Right renal cortex interstitium (tissue), 3 donors: ENCODE data around the gene OR1L4. TPM values are rescaled to one million over a fixed set of nuclear protein-coding genes. Genes with fewer than 3 reads are reported as not detected.

Experiments
- DNase-seq, 3 donors: peaks; one replicate each; pipeline ENCODE4 v3.0.0-alpha.2; 2013; ENCODE audit warnings: low read depth in 3 of 3, low spot score in 2 of 3
- polyA plus RNA-seq, 3 donors: library from polyadenylated mRNA; unstranded; fragments of 120-200 nt; gene quantifications; one replicate each; pipeline ENCODE4 v1.2.1, GENCODE V29; 2013; ENCODE audit not compliant: insufficient read length in 3 of 3

OR1L4 gene
- polyA plus RNA-seq = not detected

GRCh38 chr9:122723690-122724089, at the start of gene OR1L4:
OR1L4 (plus strand) TSS chr9:122723990; CDS start chr9:122723990, 0 bp downstream.
- no peak for DNase-seq

GRCh38 chr9:122684851-122685250, 38.9 kb upstream of the OR1L4 start:
- DNase-seq = no peak

- DNase-seq = no peak
Observed at GRCh38 chr9:122695696-122696095, 28.1 kb upstream of the OR1L4 start.

- no peak for DNase-seq
Observed at GRCh38 chr9:122718038-122718437, 5.8 kb upstream of the OR1L4 start.

- no peak for DNase-seq
Observed at GRCh38 chr9:122719218-122719617, 4.6 kb upstream of the OR1L4 start.

GRCh38 chr9:122742003-122742402, 18.2 kb downstream of the OR1L4 start, which contains the start of gene OR1L6:
OR1L6 (plus strand) TSS chr9:122742303; CDS start chr9:122749848, 7,545 bp downstream.
- DNase-seq = no peak

- no peak for DNase-seq
Observed at GRCh38 chr9:122754825-122755224, 31.0 kb downstream of the OR1L4 start.

- no peak for DNase-seq
Observed at GRCh38 chr9:122767817-122768216, 44.0 kb downstream of the OR1L4 start.

Other genes with a start within 250 kb of the OR1L4 start
- not detected for gene OR1J1, start 246.1 kb upstream of the OR1L4 start, polyA plus RNA-seq
- gene OR1J2, start 213.2 kb upstream of the OR1L4 start, polyA plus RNA-seq = not detected
- not detected for gene OR1J4, start 204.8 kb upstream of the OR1L4 start, polyA plus RNA-seq
- not detected for gene OR1N1, start 196.7 kb upstream of the OR1L4 start, polyA plus RNA-seq
- gene OR1N2, start 170.9 kb upstream of the OR1L4 start, polyA plus RNA-seq = not detected
- under 1 TPM; 0.11 to 0.18 (median 0.14) TPM for gene OR1L8, start 140.6 kb upstream of the OR1L4 start, polyA plus RNA-seq
- gene OR1Q1, start 109.3 kb upstream of the OR1L4 start, polyA plus RNA-seq = not detected
- gene OR1B1, start 66.4 kb upstream of the OR1L4 start, polyA plus RNA-seq = not detected
- gene OR1L1, start 62.3 kb upstream of the OR1L4 start, polyA plus RNA-seq = not detected
- gene OR1L3, start 48.9 kb upstream of the OR1L4 start, polyA plus RNA-seq = not detected
- not detected for gene OR1L6, start 18.3 kb downstream of the OR1L4 start, polyA plus RNA-seq
- not detected for gene OR5C1, start 64.9 kb downstream of the OR1L4 start, polyA plus RNA-seq
- not detected for gene OR1K1, start 76.1 kb downstream of the OR1L4 start, polyA plus RNA-seq
- 10 to 100 TPM; 33.9 to 38.2 (median 37.3) TPM for gene PDCL, start 104.6 kb downstream of the OR1L4 start, polyA plus RNA-seq
- 10 to 100 TPM; 40.5 to 46.9 (median 45.7) TPM for gene RC3H2, start 181.4 kb downstream of the OR1L4 start, polyA plus RNA-seq
- gene ZBTB6, start 189.3 kb downstream of the OR1L4 start, polyA plus RNA-seq = 10 to 100 TPM; 14.1 to 15.9 (median 14.3) TPM
- 10 to 100 TPM; 20.8 to 23.2 (median 22.7) TPM for gene ZBTB26, start 207.5 kb downstream of the OR1L4 start, polyA plus RNA-seq
- gene RABGAP1, start 217.0 kb downstream of the OR1L4 start, polyA plus RNA-seq = 10 to 100 TPM; 56.5 to 61.9 (median 60.3) TPM